Keratinocyte (primary cell): Measurements from ENCODE around the gene DCLK1. TPM values are rescaled to one million over a fixed set of nuclear protein-coding genes. Genes with fewer than 3 reads are reported as not detected.

Source experiments
- DNase-seq: peaks from one replicate; pipeline ENCODE4 v3.0.0-alpha.2; 2011; ENCODE audit warnings: low read depth, missing footprints, low spot score
- FAIRE-seq: peaks from 2 replicates; lab custom pipeline; 2011; peaks lifted over from hg19 to GRCh38; lab: Jason Lieb, UNC
- H2AFZ ChIP-seq: 2 replicates; pipeline ENCODE4 v1.6.0; 2012; ENCODE audit warnings: low read length, control low read depth, inconsistent platforms; ENCODE audit not compliant: control insufficient read depth
- H3K27ac ChIP-seq: 2 replicates; pipeline ENCODE4 v1.5.1; 2011; ENCODE audit warnings: low read length; ENCODE audit not compliant: control insufficient read depth, insufficient read depth
- H3K27me3 ChIP-seq: 3 replicates; pipeline ENCODE4 v1.6.0; 2011; ENCODE audit warnings: low read length; ENCODE audit not compliant: control insufficient read depth, insufficient read depth; ENCODE audit errors: extremely low read depth
- H3K36me3 ChIP-seq, 2 experiments: 2 replicates in 1 of 2; 3 replicates in 1 of 2; pipeline ENCODE4 v1.5.1; 2011; ENCODE audit warnings: low read length in 2 of 2, mild to moderate bottlenecking in 1 of 2; ENCODE audit not compliant: control insufficient read depth in 2 of 2, insufficient read depth in 2 of 2; ENCODE audit errors: extremely low read depth in 1 of 2
- H3K4me1 ChIP-seq: 3 replicates; pipeline ENCODE4 v1.5.1; 2011; ENCODE audit warnings: low read length; ENCODE audit not compliant: control insufficient read depth, insufficient read depth; ENCODE audit errors: extremely low read depth
- H3K4me2 ChIP-seq: 3 replicates; pipeline ENCODE4 v1.6.0; 2011; ENCODE audit warnings: low read depth, low read length; ENCODE audit not compliant: control insufficient read depth, insufficient read depth; ENCODE audit errors: extremely low read depth
- H3K4me3 ChIP-seq, 3 experiments: fragments of 200-600 bp in 1 of 3; sonication (generic) in 1 of 3; 2 replicates in 2 of 3; 3 replicates in 1 of 3; pipeline ENCODE4 v1.5.1; 2011 to 2016; ENCODE audit warnings: low read length in 3 of 3, mild to moderate bottlenecking in 3 of 3, control low read depth in 2 of 3, inconsistent platforms in 1 of 3, low read depth in 1 of 3, mixed read lengths in 1 of 3, mixed run types in 1 of 3, moderate library complexity in 1 of 3; ENCODE audit not compliant: control insufficient read depth in 2 of 3, insufficient read depth in 2 of 3; ENCODE audit errors: extremely low read depth in 1 of 3
- H3K79me2 ChIP-seq: 2 replicates; pipeline ENCODE4 v1.6.0; 2012; ENCODE audit warnings: low read length; ENCODE audit not compliant: control insufficient read depth, insufficient read depth
- H3K9ac ChIP-seq: 3 replicates; pipeline ENCODE4 v1.6.0; 2011; ENCODE audit warnings: low read length; ENCODE audit not compliant: control insufficient read depth, insufficient read depth; ENCODE audit errors: extremely low read depth
- H3K9me1 ChIP-seq: 3 replicates; pipeline ENCODE4 v1.6.0; 2011; ENCODE audit warnings: low read length; ENCODE audit not compliant: control insufficient read depth, insufficient read depth; ENCODE audit errors: extremely low read depth
- H3K9me3 ChIP-seq: 2 replicates; pipeline ENCODE4 v1.5.1; 2012; ENCODE audit warnings: low read depth, low read length; ENCODE audit not compliant: control insufficient read depth
- H4K20me1 ChIP-seq: 3 replicates; pipeline ENCODE4 v1.6.0; 2011; ENCODE audit warnings: low read length; ENCODE audit not compliant: control insufficient read depth, insufficient read depth; ENCODE audit errors: extremely low read depth
- EZH2 ChIP-seq: IDR thresholded peaks from one replicate; pipeline ENCODE4 v1.6.1; 2012; ENCODE audit warnings: inconsistent platforms, mild to moderate bottlenecking, low read length, moderate library complexity
- dilution Hi-C: fragments of 300-500 bp; cut with MboI; formaldehyde crosslinking; loops from one replicate; pipeline ENCODE4 v1.7.0; 2020; ENCODE audit warnings: low sequenced_read_pairs; ENCODE audit not compliant: extremely low pct_ligation_motif_present
- polyA plus RNA-seq, 5 experiments: library from polyadenylated mRNA; depleted of rRNA in 3 of 5; stranded (reverse) in 3 of 5; stranded (forward) in 1 of 5; unstranded in 1 of 5; fragments of >200 nt; gene quantifications; 1 replicate in 1 of 5; 2 replicates in 3 of 5; 3 replicates in 1 of 5; pipeline versions ENCODE4 v1.2.1 to v1.2.3, GENCODE V29; 2011 to 2012; ENCODE audit warnings: missing spikeins in 2 of 5, low read depth in 1 of 5, low replicate concordance in 1 of 5
- TF ChIP-seq, protein P1 (sequence below), 3 experiments: IDR thresholded peaks in 1 of 3; conservative IDR thresholded peaks in 1 of 3; optimal IDR thresholded peaks in 1 of 3; 2 replicates in 2 of 3; 3 replicates in 1 of 3; pipeline versions ENCODE3 to v1.5.1; 2011; ENCODE audit warnings: low read length in 3 of 3, mild to moderate bottlenecking in 3 of 3, moderate library complexity in 2 of 3, control low read depth in 1 of 3, inconsistent platforms in 1 of 3; ENCODE audit not compliant: insufficient read depth in 2 of 3; ENCODE audit errors: extremely low read depth in 1 of 3

DCLK1 gene
- polyA plus RNA-seq, 1 donor (not counting 4 experiments of a cell fraction or from before 2014, with no cell fraction given), result 0.04 TPM

DNA sequence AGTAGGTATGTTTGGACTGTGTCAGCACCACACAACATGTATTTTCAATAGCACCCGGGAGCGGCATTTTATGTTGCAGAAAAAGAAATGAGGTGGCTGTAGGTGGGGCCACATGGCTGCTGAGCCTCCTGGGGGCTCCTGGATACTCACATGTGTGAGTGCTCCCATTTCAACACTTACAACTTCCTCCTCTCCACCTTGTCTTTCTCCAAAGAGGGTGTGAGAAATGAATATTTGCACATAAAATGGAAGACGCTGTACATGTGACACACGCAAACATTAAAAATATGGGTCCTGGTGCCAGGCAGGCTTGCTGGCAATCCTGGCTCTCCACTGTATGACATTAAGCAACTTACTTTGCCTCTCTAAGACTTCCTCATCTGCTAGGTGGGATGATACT is 222.1 kb downstream of the DCLK1 start:
- no peaks in the 10 kb centered on the region for H3K27me3 ChIP-seq
- H3K9ac ChIP-seq, result no peak overlapping the region
- H2AFZ ChIP-seq, result no peak overlapping the region
- H3K27ac ChIP-seq, result no peak overlapping the region
- no peak overlapping the region for H3K4me3 ChIP-seq
- FAIRE-seq (no peak), DNase-seq (no peak)
- dilution Hi-C loops, result no loop called here
- no peaks in the 10 kb centered on the region for H3K36me3 ChIP-seq
- no peaks in the 10 kb centered on the region for H3K9me1 ChIP-seq
- H4K20me1 ChIP-seq, result no peaks in the 10 kb centered on the region
- H3K9me3 ChIP-seq, result no peaks in the 10 kb centered on the region
- no peaks in the 10 kb centered on the region for H3K79me2 ChIP-seq
- H3K4me1 ChIP-seq, result no peaks in the 10 kb centered on the region
- no peak overlapping the region for H3K4me2 ChIP-seq
- TF ChIP-seq EZH2, result no peak
- TF ChIP-seq, protein P1, sequence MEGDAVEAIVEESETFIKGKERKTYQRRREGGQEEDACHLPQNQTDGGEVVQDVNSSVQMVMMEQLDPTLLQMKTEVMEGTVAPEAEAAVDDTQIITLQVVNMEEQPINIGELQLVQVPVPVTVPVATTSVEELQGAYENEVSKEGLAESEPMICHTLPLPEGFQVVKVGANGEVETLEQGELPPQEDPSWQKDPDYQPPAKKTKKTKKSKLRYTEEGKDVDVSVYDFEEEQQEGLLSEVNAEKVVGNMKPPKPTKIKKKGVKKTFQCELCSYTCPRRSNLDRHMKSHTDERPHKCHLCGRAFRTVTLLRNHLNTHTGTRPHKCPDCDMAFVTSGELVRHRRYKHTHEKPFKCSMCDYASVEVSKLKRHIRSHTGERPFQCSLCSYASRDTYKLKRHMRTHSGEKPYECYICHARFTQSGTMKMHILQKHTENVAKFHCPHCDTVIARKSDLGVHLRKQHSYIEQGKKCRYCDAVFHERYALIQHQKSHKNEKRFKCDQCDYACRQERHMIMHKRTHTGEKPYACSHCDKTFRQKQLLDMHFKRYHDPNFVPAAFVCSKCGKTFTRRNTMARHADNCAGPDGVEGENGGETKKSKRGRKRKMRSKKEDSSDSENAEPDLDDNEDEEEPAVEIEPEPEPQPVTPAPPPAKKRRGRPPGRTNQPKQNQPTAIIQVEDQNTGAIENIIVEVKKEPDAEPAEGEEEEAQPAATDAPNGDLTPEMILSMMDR (optimal IDR thresholded peaks at IDR 0.05 in 1 of 3, IDR thresholded peaks at IDR 0.05 in 1 of 3, conservative IDR thresholded peaks at IDR 0.05 in 1 of 3; ENCODE audit: extremely low read depth in 1 of 3, insufficient read depth in 2 of 3, low read length in 3 of 3), result no peak

DNA sequence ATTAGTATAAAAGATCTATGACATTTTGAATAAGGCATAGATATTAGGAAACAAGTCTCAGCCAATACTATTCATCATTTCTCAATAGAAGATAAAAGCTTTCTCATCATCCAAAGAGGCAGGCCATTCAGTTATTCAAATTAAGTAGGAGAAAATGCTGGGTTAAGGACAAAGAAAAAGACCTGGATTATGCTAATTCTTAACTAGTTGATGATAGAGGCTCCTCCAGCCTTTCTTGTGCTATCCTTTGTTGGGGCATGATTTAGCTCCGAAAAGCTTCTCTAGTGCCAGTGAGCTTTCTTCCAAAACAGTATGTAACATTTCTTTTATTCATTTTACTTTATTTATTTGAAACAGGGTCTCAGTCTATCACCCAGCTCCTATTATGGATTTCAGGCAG is 223.0 kb downstream of the DCLK1 start:
- H3K9me3 ChIP-seq, result no peaks in the 10 kb centered on the region
- dilution Hi-C loops, result no loop called here
- TF ChIP-seq, protein P1 (optimal IDR thresholded peaks at IDR 0.05 in 1 of 3, IDR thresholded peaks at IDR 0.05 in 1 of 3, conservative IDR thresholded peaks at IDR 0.05 in 1 of 3; ENCODE audit: extremely low read depth in 1 of 3, insufficient read depth in 2 of 3, low read length in 3 of 3), result no peak
- no peak for TF ChIP-seq EZH2
- H3K4me2 ChIP-seq, result no peak overlapping the region
- no peaks in the 10 kb centered on the region for H4K20me1 ChIP-seq
- no peak overlapping the region for H3K27ac ChIP-seq
- no peaks in the 10 kb centered on the region for H3K79me2 ChIP-seq
- no peak overlapping the region for H2AFZ ChIP-seq
- no peak overlapping the region for H3K9ac ChIP-seq
- no peaks in the 10 kb centered on the region for H3K9me1 ChIP-seq
- H3K36me3 ChIP-seq, result no peaks in the 10 kb centered on the region
- DNase-seq (no peak), FAIRE-seq (no peak)
- no peaks in the 10 kb centered on the region for H3K4me1 ChIP-seq
- no peak overlapping the region for H3K4me3 ChIP-seq
- H3K27me3 ChIP-seq, result no peaks in the 10 kb centered on the region
